Common myeloid progenitor, CD34-positive (primary cell): Measurements from ENCODE around the gene PTPRQ.

Experiments
- CTCF ChIA-PET: fragments of 350-600 bp; sonication (Branson Sonifier 250); formaldehyde crosslinking; loops from one replicate; lab custom pipeline; 2021; ENCODE audit warnings: antibody characterized with exemption; lab: Charles Lee
- POLR2A ChIA-PET: fragments of 350-600 bp; sonication (Branson Sonifier 250); formaldehyde crosslinking; loops from one replicate; lab custom pipeline; 2021; ENCODE audit warnings: antibody characterized with exemption; lab: Charles Lee
- DNase-seq, 3 donors: peaks; one replicate each; pipeline versions ENCODE4 v3.0.0 to v3.0.0-alpha.2; 2013
- H3K27ac ChIP-seq, 2 experiments: 1 replicate in 1 of 2; 2 replicates in 1 of 2; pipeline ENCODE4 v1.7.0; 2013; ENCODE audit warnings: inconsistent platforms in 2 of 2, low read length in 2 of 2, mild to moderate bottlenecking in 2 of 2, low read depth in 1 of 2, moderate library complexity in 1 of 2; ENCODE audit not compliant: severe bottlenecking in 2 of 2, insufficient read depth in 1 of 2, poor library complexity in 1 of 2
- H3K27me3 ChIP-seq, 5 experiments: replicated peaks in 2 of 5; 1 replicate in 3 of 5; 2 replicates in 2 of 5; pipeline versions ENCODE4 v1.6.1 to v1.7.0; 2013; ENCODE audit warnings: low read length in 4 of 5, mild to moderate bottlenecking in 2 of 5, moderate library complexity in 2 of 5, inconsistent platforms in 1 of 5; ENCODE audit not compliant: insufficient read depth in 5 of 5, control insufficient read depth in 4 of 5
- H3K36me3 ChIP-seq, 4 experiments: 1 replicate in 2 of 4; 2 replicates in 2 of 4; pipeline versions ENCODE4 v1.6.1 to v1.7.0; 2013; ENCODE audit warnings: low read length in 3 of 4, control low read depth in 1 of 4, mild to moderate bottlenecking in 1 of 4; ENCODE audit not compliant: control insufficient read depth in 4 of 4, insufficient read depth in 4 of 4
- H3K4me1 ChIP-seq, 4 experiments: 1 replicate in 3 of 4; 2 replicates in 1 of 4; pipeline versions ENCODE4 v1.6.1 to v1.7.1; 2013; ENCODE audit warnings: low read length in 3 of 4, mild to moderate bottlenecking in 3 of 4, control low read depth in 1 of 4, inconsistent platforms in 1 of 4, moderate library complexity in 1 of 4; ENCODE audit not compliant: control insufficient read depth in 4 of 4, insufficient read depth in 4 of 4; ENCODE audit errors: control extremely low read depth in 1 of 4
- H3K4me3 ChIP-seq, 7 experiments: 1 replicate in 4 of 7; 2 replicates in 3 of 7; pipeline versions ENCODE4 v1.5.1 to v1.7.0; 2013; ENCODE audit warnings: mild to moderate bottlenecking in 7 of 7, low read length in 6 of 7, moderate library complexity in 6 of 7, inconsistent platforms in 2 of 7, low read depth in 2 of 7, control low read depth in 1 of 7; ENCODE audit not compliant: insufficient read depth in 4 of 7, control insufficient read depth in 1 of 7; ENCODE audit errors: extremely low read depth in 1 of 7
- H3K9me3 ChIP-seq, 5 experiments: 1 replicate in 4 of 5; 2 replicates in 1 of 5; pipeline versions ENCODE4 v1.6.1 to v1.7.1; 2013; ENCODE audit warnings: low read length in 4 of 5, mild to moderate bottlenecking in 2 of 5, inconsistent platforms in 1 of 5, low read depth in 1 of 5, moderate library complexity in 1 of 5; ENCODE audit not compliant: control insufficient read depth in 4 of 5, insufficient read depth in 2 of 5; ENCODE audit errors: control extremely low read depth in 1 of 5
- WGBS: methylation state at CpG from one replicate; pipeline ENCODE4 v1.1.5; 2013; ENCODE audit not compliant: insufficient coverage; 5-methylcytosine and 5-hydroxymethylcytosine counted together

The PTPRQ gene

GRCh38 chr12:80607361-80608135 lies 163.5 kb downstream of the PTPRQ start:
- 11% methylated on average over 1 of the region's 3 CpGs for WGBS

GRCh38 chr12:80617733-80618132 lies 173.7 kb downstream of the PTPRQ start:
- DNase-seq: no peak
- Histone ChIP-seq H3K9me3 (no peaks in the 10 kb centered on the region), H3K4me3 (no peak overlapping the region), H3K27ac (no peak overlapping the region), H3K36me3 (no peaks in the 10 kb centered on the region), H3K4me1 (no peaks in the 10 kb centered on the region), H3K27me3 (no peaks in the 10 kb centered on the region)
- ChIA-PET CTCF (interaction anchor here (1.5 kb wide), 1 partner anchor 25 kb away, joined by 3 read pairs; no protein-coding TSS in a partner anchor), POLR2A (no interaction called here)

More at GRCh38 chr12:80607361-80608135, 163.5 kb downstream of the PTPRQ start:
- no peak for DNase-seq
- H3K4me3 ChIP-seq: no peak overlapping the region
- no peaks in the 10 kb centered on the region for H3K27me3 ChIP-seq
- no peaks in the 10 kb centered on the region for H3K36me3 ChIP-seq
- POLR2A ChIA-PET: no interaction called here
- no peaks in the 10 kb centered on the region for H3K4me1 ChIP-seq
- H3K9me3 ChIP-seq: no peaks in the 10 kb centered on the region
- no peak overlapping the region for H3K27ac ChIP-seq
- CTCF ChIA-PET: no interaction called here

DNA sequence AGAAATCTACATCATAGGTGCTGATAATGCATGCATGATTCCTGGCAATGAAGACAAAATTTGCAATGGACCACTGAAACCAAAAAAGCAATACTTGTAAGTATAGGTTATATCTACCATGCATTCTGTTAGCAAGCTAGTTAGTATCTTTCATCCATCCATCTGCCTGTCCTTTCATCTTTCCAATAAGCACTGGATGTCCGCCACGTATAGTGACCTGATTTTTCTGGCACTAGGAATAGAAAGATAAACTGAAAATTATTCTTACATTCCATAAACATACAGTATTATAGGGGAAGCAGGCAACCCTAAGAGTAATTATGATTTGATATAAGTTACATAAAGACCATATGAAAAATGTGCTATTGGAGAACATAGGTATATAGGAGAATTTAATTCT lies 176.2 kb downstream of the PTPRQ start:
- no peak for DNase-seq
- H3K4me3 ChIP-seq: no peak overlapping the region
- no peaks in the 10 kb centered on the region for H3K27me3 ChIP-seq
- WGBS: no CpG with 5 or more reads among the region's 2 CpGs
- no peaks in the 10 kb centered on the region for H3K4me1 ChIP-seq
- CTCF ChIA-PET: no interaction called here
- no peak overlapping the region for H3K27ac ChIP-seq
- no peaks in the 10 kb centered on the region for H3K36me3 ChIP-seq
- H3K9me3 ChIP-seq: no peaks in the 10 kb centered on the region
- POLR2A ChIA-PET: no interaction called here

- Histone ChIP-seq H3K27me3 (no peaks in the 10 kb centered on the region), H3K4me3 (no peak overlapping the region), H3K36me3 (no peaks in the 10 kb centered on the region), H3K9me3 (no peaks in the 10 kb centered on the region), H3K27ac (no peak overlapping the region), H3K4me1 (no peaks in the 10 kb centered on the region)
- POLR2A ChIA-PET: no interaction called here
- CTCF ChIA-PET: no interaction called here
- 100% methylated on average over 1 of the region's 1 CpG for WGBS
- no peak for DNase-seq
These were observed 178.2 kb downstream of the PTPRQ start for GRCh38 chr12:80622271-80622670.

GRCh38 chr12:80625051-80625450 lies 181.0 kb downstream of the PTPRQ start:
- H3K4me3 ChIP-seq: no peak overlapping the region
- CTCF ChIA-PET: no interaction called here
- H3K27me3 ChIP-seq: no peaks in the 10 kb centered on the region
- POLR2A ChIA-PET: no interaction called here
- WGBS: 83% methylated on average over 1 of the region's 1 CpG
- no peak for DNase-seq
- H3K27ac ChIP-seq: no peak overlapping the region
- no peaks in the 10 kb centered on the region for H3K9me3 ChIP-seq
- no peaks in the 10 kb centered on the region for H3K4me1 ChIP-seq
- no peaks in the 10 kb centered on the region for H3K36me3 ChIP-seq

- ChIA-PET CTCF (no interaction called here), POLR2A (no interaction called here)
- DNase-seq: no peak
- Histone ChIP-seq H3K4me1 (no peaks in the 10 kb centered on the region), H3K36me3 (no peaks in the 10 kb centered on the region), H3K27me3 (no peaks in the 10 kb centered on the region), H3K4me3 (no peak overlapping the region), H3K27ac (no peak overlapping the region), H3K9me3 (no peaks in the 10 kb centered on the region)
- WGBS: 80% methylated on average over 1 of the region's 3 CpGs
These were observed 181.9 kb downstream of the PTPRQ start for GRCh38 chr12:80625901-80626300.

DNA sequence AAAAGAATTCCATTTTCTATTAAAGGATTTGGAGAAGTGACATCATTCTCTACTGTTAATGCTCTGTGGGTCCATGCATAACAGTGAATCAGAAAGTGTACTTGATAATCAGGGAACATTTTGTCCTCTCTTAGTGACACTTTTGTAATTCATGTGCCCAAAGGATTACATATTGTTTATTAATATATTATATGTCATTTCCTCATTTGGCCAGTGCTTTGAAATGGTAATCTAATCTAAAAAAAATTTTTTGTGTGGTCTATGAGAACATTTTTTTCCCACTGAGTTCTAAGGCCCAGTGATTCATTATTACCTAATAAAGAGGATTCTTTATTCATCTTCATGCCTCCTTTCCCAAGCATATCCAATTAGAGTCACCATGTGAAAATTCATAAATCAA lies 183.7 kb downstream of the PTPRQ start:
- ChIA-PET CTCF (no interaction called here), POLR2A (no interaction called here)
- no peaks in the 10 kb centered on the region for H3K36me3 ChIP-seq
- no peaks in the 10 kb centered on the region for H3K27me3 ChIP-seq
- no peaks in the 10 kb centered on the region for H3K9me3 ChIP-seq
- H3K4me1 ChIP-seq: no peaks in the 10 kb centered on the region
- no peak overlapping the region for H3K4me3 ChIP-seq
- no peak for DNase-seq
- no peak overlapping the region for H3K27ac ChIP-seq
